Large intestine (tissue), 3 donors: ENCODE data around the gene AVL9. TPM values are rescaled to one million over a fixed set of nuclear protein-coding genes. Genes with fewer than 3 reads are reported as not detected.
"Not testable (repeated sequence)": the region's sequence is repeated elsewhere in the genome, so short reads cannot be mapped to it uniquely, and the experiment has no call there.

Experiments
- DNase-seq, 2 donors: peaks; one replicate each; pipeline versions ENCODE4 v3.0.0 to v3.0.0-alpha.2; 2013
- H3K27ac ChIP-seq: one replicate; pipeline ENCODE4 v1.5.1; 2013; ENCODE audit warnings: low read length
- H3K27me3 ChIP-seq: 2 replicates; pipeline ENCODE4 v1.6.1; 2013; ENCODE audit warnings: low read length; ENCODE audit not compliant: control insufficient read depth, insufficient read depth
- H3K36me3 ChIP-seq: 2 replicates; pipeline ENCODE4 v1.6.1; 2013; ENCODE audit warnings: low read length; ENCODE audit not compliant: control insufficient read depth, insufficient read depth
- H3K4me1 ChIP-seq: one replicate; pipeline ENCODE4 v1.6.1; 2013; ENCODE audit warnings: low read length; ENCODE audit not compliant: control insufficient read depth, insufficient read depth
- H3K4me3 ChIP-seq: one replicate; pipeline ENCODE4 v1.5.1; 2013; ENCODE audit warnings: low read length
- H3K9me3 ChIP-seq: one replicate; pipeline ENCODE4 v1.6.1; 2013; ENCODE audit warnings: mild to moderate bottlenecking, low read depth, low read length, moderate library complexity; ENCODE audit not compliant: control insufficient read depth
- WGBS: methylation state at CpG from one replicate; pipeline ENCODE4 v1.1.5; 2013; ENCODE audit warnings: low lambda C conversion rate; ENCODE audit not compliant: insufficient coverage; 5-methylcytosine and 5-hydroxymethylcytosine counted together
- polyA plus RNA-seq: library from polyadenylated mRNA; unstranded; fragments of 120-200 nt; gene quantifications from one replicate; pipeline ENCODE4 v1.2.1, GENCODE V29; 2013

The AVL9 gene
- polyA plus RNA-seq, 1 donor: 39.9 TPM

GRCh38 chr7:32582036-32582435, 86.7 kb downstream of the AVL9 start:
- Histone ChIP-seq H3K4me3 (no peak overlapping the region), H3K9me3 (no peaks in the 10 kb centered on the region), H3K4me1 (peaks cover 7% of the 10 kb centered on the region), H3K27ac (no peak overlapping the region), H3K27me3 (no peaks in the 10 kb centered on the region), H3K36me3 (peaks cover 67% of the 10 kb centered on the region)
- 92% methylated on average over 2 of the region's 3 CpGs for WGBS
- no peak for DNase-seq

GRCh38 chr7:32583791-32584190, 88.5 kb downstream of the AVL9 start:
- Histone ChIP-seq H3K27me3 (no peaks in the 10 kb centered on the region), H3K36me3 (peaks cover 55% of the 10 kb centered on the region), H3K4me3 (no peak overlapping the region), H3K4me1 (peaks cover 13% of the 10 kb centered on the region), H3K27ac (no peak overlapping the region), H3K9me3 (no peaks in the 10 kb centered on the region)
- no CpG with 5 or more reads among the region's 4 CpGs for WGBS
- no peak for DNase-seq

- peaks cover 57% of the 10 kb centered on the region for H3K36me3 ChIP-seq
- H3K27ac ChIP-seq: peak overlapping the region; percentile 59
- WGBS: no CpG with 5 or more reads among the region's 5 CpGs
- H3K4me3 ChIP-seq: no peak overlapping the region
- no peaks in the 10 kb centered on the region for H3K27me3 ChIP-seq
- peaks cover 25% of the 10 kb centered on the region for H3K4me1 ChIP-seq
- no peaks in the 10 kb centered on the region for H3K9me3 ChIP-seq
- DNase-seq: peak in 1 of 2 donors; percentile 29
Observed at GRCh38 chr7:32586291-32587221, 91.3 kb downstream of the AVL9 start.

GRCh38 chr7:32587411-32587948, 92.2 kb downstream of the AVL9 start:
- H3K4me3 ChIP-seq: no peak overlapping the region
- H3K4me1 ChIP-seq: peaks cover 25% of the 10 kb centered on the region
- H3K27me3 ChIP-seq: no peaks in the 10 kb centered on the region
- peak overlapping the region; percentile 59 for H3K27ac ChIP-seq
- WGBS: no CpG with 5 or more reads among the region's 9 CpGs
- H3K36me3 ChIP-seq: peaks cover 50% of the 10 kb centered on the region
- no peaks in the 10 kb centered on the region for H3K9me3 ChIP-seq
- peak; percentile 19 to 46 for DNase-seq

DNA sequence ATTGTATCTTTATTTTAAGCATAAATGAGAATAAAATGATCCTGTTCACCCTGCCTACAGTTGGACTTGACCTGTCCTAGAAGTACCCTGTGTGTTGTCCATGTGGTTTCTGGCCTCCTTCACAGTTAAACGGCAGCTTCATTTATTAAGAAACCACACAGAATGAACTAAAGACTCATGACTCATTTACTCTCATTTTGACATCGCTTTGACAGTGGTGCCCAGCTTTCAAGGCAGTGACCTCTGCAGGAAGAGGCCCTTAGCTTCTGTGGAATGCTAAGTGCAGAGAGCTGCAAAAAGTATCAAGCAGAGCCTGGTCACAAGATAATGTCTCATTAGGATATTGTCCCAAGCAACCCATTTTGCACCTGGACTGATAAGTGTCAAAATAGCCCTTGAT, 93.4 kb downstream of the AVL9 start:
- peak overlapping the region; percentile 62 for H3K27ac ChIP-seq
- H3K27me3 ChIP-seq: no peaks in the 10 kb centered on the region
- WGBS: no CpG with 5 or more reads among the region's 2 CpGs
- peaks cover 25% of the 10 kb centered on the region for H3K4me1 ChIP-seq
- H3K36me3 ChIP-seq: peaks cover 44% of the 10 kb centered on the region
- H3K9me3 ChIP-seq: no peaks in the 10 kb centered on the region
- DNase-seq: peak; percentile 55 to 70
- H3K4me3 ChIP-seq: no peak overlapping the region

- H3K27me3 ChIP-seq: no peaks in the 10 kb centered on the region
- DNase-seq: no peak
- H3K4me3 ChIP-seq: no peak overlapping the region
- peaks cover 18% of the 10 kb centered on the region for H3K36me3 ChIP-seq
- peaks cover 19% of the 10 kb centered on the region for H3K4me1 ChIP-seq
- H3K27ac ChIP-seq: no peak overlapping the region
- no peaks in the 10 kb centered on the region for H3K9me3 ChIP-seq
- WGBS: 100% methylated on average over 1 of the region's 3 CpGs
Observed at GRCh38 chr7:32591938-32592337, 96.6 kb downstream of the AVL9 start.

- no CpG with 5 or more reads among the region's 4 CpGs for WGBS
- H3K36me3 ChIP-seq: peaks cover 18% of the 10 kb centered on the region
- no peaks in the 10 kb centered on the region for H3K9me3 ChIP-seq
- H3K4me1 ChIP-seq: peaks cover 17% of the 10 kb centered on the region
- H3K4me3 ChIP-seq: no peak overlapping the region
- H3K27ac ChIP-seq: no peak overlapping the region
- H3K27me3 ChIP-seq: no peaks in the 10 kb centered on the region
- no peak for DNase-seq
Observed at GRCh38 chr7:32592701-32593100, 97.4 kb downstream of the AVL9 start.

GRCh38 chr7:32594965-32595490, 99.7 kb downstream of the AVL9 start:
- no peak overlapping the region for H3K4me3 ChIP-seq
- 93% methylated on average over 2 of the region's 5 CpGs for WGBS
- H3K27me3 ChIP-seq: no peaks in the 10 kb centered on the region
- no peaks in the 10 kb centered on the region for H3K9me3 ChIP-seq
- no peak overlapping the region for H3K27ac ChIP-seq
- DNase-seq: no peak
- H3K36me3 ChIP-seq: peaks cover 9% of the 10 kb centered on the region
- peaks cover under 1% of the 10 kb centered on the region for H3K4me1 ChIP-seq

- not testable (repeated sequence) for H3K9me3 ChIP-seq, DNase-seq, H3K27me3 ChIP-seq, H3K4me3 ChIP-seq, H3K36me3 ChIP-seq, H3K27ac ChIP-seq, H3K4me1 ChIP-seq
- WGBS: no CpG with 5 or more reads among the region's 4 CpGs
Observed at GRCh38 chr7:32601196-32601595, 105.9 kb downstream of the AVL9 start.

DNA sequence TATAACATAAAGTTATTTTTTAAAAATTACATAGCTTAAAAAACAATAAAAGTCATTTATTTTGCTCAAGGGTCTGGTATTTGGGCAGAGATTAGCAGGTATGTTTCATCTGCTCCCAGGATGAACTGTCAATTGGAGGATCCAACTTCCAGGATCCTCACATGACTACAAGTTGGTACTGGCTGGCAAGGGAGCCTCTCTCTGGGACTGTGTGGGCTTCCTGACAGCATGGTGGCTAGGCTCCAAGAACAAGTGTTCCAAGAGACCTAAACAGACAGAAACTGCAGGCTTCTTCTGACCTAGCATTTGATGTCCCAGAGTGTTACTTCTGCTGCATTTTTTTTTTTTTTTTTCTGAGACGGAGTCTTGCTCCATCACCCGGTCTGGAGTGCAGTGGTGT, 107.2 kb downstream of the AVL9 start:
- no peak overlapping the region for H3K27ac ChIP-seq
- H3K27me3 ChIP-seq: no peaks in the 10 kb centered on the region
- WGBS: no CpG with 5 or more reads among the region's 2 CpGs
- no peaks in the 10 kb centered on the region for H3K9me3 ChIP-seq
- no peaks in the 10 kb centered on the region for H3K4me1 ChIP-seq
- H3K36me3 ChIP-seq: no peaks in the 10 kb centered on the region
- DNase-seq: no peak
- H3K4me3 ChIP-seq: no peak overlapping the region
